Lung (tissue), 12 donors: ENCODE measurements around the gene PRKCB. TPM values are rescaled to one million over a fixed set of nuclear protein-coding genes. Genes with fewer than 3 reads are reported as not detected.

Experiments used
- ATAC-seq: fragments of 200-7000 bp; cut with Tn5 transposase; one replicate; pipeline ENCODE4 v1.9.1; 2020; ENCODE audit warnings: moderate number of reproducible peaks; ENCODE audit not compliant: insufficient read depth, low FRiP score
- DNase-seq, 3 donors: peaks; one replicate each; pipeline ENCODE4 v3.0.0-alpha.2; 2013 to 2017
- H3K27ac ChIP-seq, 2 donors: one replicate each; pipeline ENCODE4 v1.5.1; 2013; ENCODE audit warnings: mild to moderate bottlenecking in 2 of 2, moderate library complexity in 2 of 2, control low read depth in 1 of 2, inconsistent platforms in 1 of 2, low read depth in 1 of 2, low read length in 1 of 2
- H3K27me3 ChIP-seq, 3 donors: one replicate each; pipeline ENCODE4 v1.5.1; 2013; ENCODE audit warnings: low read length in 2 of 3; ENCODE audit not compliant: control insufficient read depth in 3 of 3, insufficient read depth in 3 of 3
- H3K36me3 ChIP-seq, 4 donors: one replicate each; pipeline ENCODE4 v1.5.1; 2013; ENCODE audit warnings: low read length in 4 of 4, mild to moderate bottlenecking in 1 of 4, moderate library complexity in 1 of 4; ENCODE audit not compliant: control insufficient read depth in 4 of 4, insufficient read depth in 4 of 4
- H3K4me1 ChIP-seq, 5 donors: one replicate each; pipeline ENCODE4 v1.5.1; 2013; ENCODE audit warnings: low read length in 5 of 5, mild to moderate bottlenecking in 2 of 5, moderate library complexity in 1 of 5; ENCODE audit not compliant: control insufficient read depth in 5 of 5, insufficient read depth in 5 of 5
- H3K4me3 ChIP-seq: one replicate; pipeline ENCODE4 v1.5.1; 2013; ENCODE audit warnings: mild to moderate bottlenecking, control low read depth, moderate library complexity
- H3K9ac ChIP-seq, 2 donors: one replicate each; pipeline ENCODE4 v1.5.1; 2013; ENCODE audit warnings: low read length in 2 of 2, control low read depth in 1 of 2; ENCODE audit not compliant: insufficient read depth in 1 of 2
- H3K9me3 ChIP-seq, 4 donors: one replicate each; pipeline ENCODE4 v1.5.1; 2013; ENCODE audit warnings: low read length in 3 of 4, mild to moderate bottlenecking in 1 of 4, moderate library complexity in 1 of 4; ENCODE audit not compliant: control insufficient read depth in 4 of 4, insufficient read depth in 3 of 4
- WGBS, 2 donors: extraction: QIAGEN DNeasy Blood & Tissue Kit; methylation state at CpG; one replicate each; pipeline ENCODE4 v1.1.7; 2013; 5-methylcytosine and 5-hydroxymethylcytosine counted together
- polyA plus RNA-seq, 2 donors: library from polyadenylated mRNA; stranded (reverse); fragments of 200-250 nt; gene quantifications; one replicate each; pipeline ENCODE4 v1.2.1, GENCODE V29; 2013
- total RNA-seq, 2 donors: library from RNA; depleted of rRNA in 1 of 2; stranded (reverse); fragments of >200 nt in 1 of 2; gene quantifications; one replicate each; pipeline ENCODE4 v1.2.1, GENCODE V29; 2014 to 2021
- TF ChIP-seq, protein P1 (sequence below): IDR thresholded peaks from 2 replicates; pipeline ENCODE4 v1.5.1; 2012; ENCODE audit warnings: mild to moderate bottlenecking; ENCODE audit errors: control extremely low read depth, extremely low read depth
- donor health status: control.
- donor health status: control.
- donor health status: Bipolar disorder and iron deficiency.
- donor health status: healthy.
- donor health status: DM: yes; HTN: yes; CAD: no.

PRKCB gene
- total and polyA plus RNA-seq, 4 donors = 2.5 to 46.4 (median 21.8) TPM

DNA sequence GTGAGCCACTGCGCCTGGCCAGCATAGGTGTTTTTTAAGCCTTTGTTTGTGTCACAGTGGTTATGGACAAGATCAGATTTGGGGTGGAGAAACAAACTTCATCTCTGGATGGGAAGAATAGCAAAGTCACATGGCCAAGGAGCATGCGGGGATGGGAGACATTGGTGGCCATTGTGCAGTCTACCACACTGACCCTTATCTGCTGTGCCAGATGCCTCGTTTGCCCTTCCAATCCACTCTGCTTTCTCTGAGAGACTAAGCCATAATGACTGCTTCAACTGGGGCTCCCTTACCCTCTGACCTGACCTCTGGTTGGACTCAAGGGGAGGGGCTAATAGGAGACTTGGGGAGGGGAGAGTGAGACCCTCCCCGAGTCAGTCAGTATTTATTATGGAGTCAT lies 166.8 kb downstream of the PRKCB start:
- no peak overlapping the region for H3K4me3 ChIP-seq
- H3K9ac ChIP-seq = no peak overlapping the region
- 85 to 89% methylated on average over 4 of the region's 4 CpGs for WGBS, 2 donors
- TF ChIP-seq, protein P1, sequence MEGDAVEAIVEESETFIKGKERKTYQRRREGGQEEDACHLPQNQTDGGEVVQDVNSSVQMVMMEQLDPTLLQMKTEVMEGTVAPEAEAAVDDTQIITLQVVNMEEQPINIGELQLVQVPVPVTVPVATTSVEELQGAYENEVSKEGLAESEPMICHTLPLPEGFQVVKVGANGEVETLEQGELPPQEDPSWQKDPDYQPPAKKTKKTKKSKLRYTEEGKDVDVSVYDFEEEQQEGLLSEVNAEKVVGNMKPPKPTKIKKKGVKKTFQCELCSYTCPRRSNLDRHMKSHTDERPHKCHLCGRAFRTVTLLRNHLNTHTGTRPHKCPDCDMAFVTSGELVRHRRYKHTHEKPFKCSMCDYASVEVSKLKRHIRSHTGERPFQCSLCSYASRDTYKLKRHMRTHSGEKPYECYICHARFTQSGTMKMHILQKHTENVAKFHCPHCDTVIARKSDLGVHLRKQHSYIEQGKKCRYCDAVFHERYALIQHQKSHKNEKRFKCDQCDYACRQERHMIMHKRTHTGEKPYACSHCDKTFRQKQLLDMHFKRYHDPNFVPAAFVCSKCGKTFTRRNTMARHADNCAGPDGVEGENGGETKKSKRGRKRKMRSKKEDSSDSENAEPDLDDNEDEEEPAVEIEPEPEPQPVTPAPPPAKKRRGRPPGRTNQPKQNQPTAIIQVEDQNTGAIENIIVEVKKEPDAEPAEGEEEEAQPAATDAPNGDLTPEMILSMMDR = no peak
- H3K27me3 ChIP-seq = no peaks in the 10 kb centered on the region
- DNase-seq (no peak), ATAC-seq (no peak)
- H3K36me3 ChIP-seq = peaks cover 0 to 6% (median 0%) of the 10 kb centered on the region in 4 donors
- H3K4me1 ChIP-seq = no peaks in the 10 kb centered on the region
- no peak overlapping the region for H3K27ac ChIP-seq
- H3K9me3 ChIP-seq = peaks cover 0 to 4% (median 0%) of the 10 kb centered on the region in 4 donors

DNA sequence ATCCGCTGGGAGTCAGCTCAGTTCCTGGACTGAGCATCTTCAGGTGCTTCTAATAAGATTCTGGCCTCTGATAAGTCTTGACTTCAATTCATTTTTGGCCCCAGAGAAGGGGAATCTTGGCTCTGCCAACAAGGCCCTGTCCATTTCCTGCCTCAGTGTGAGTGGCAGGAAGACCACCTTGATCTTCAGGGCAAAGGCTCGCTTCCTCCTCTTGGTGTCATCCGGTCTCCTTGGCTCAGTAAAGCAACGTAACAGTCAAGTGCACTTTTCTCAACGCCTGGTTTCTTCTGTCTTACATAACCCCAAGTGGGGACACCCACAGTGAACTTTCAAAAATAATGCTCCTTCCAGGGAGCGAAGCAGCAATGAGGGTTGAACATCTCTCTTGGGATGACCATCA lies 169.8 kb downstream of the PRKCB start:
- H3K4me1 ChIP-seq = peaks cover 0 to 8% (median 0%) of the 10 kb centered on the region in 5 donors
- H3K9me3 ChIP-seq = peaks cover 0 to 2% (median 0%) of the 10 kb centered on the region in 4 donors
- H3K9ac ChIP-seq = no peak overlapping the region
- no peak overlapping the region for H3K27ac ChIP-seq
- ATAC-seq = no peak
- no peak overlapping the region for H3K4me3 ChIP-seq
- TF ChIP-seq, protein P1 = no peak
- no peaks in the 10 kb centered on the region for H3K27me3 ChIP-seq
- no peak for DNase-seq
- WGBS, 2 donors = 31 to 52% methylated on average over 6 of the region's 6 CpGs
- H3K36me3 ChIP-seq = peaks cover 0 to 3% (median 0%) of the 10 kb centered on the region in 4 donors

DNA sequence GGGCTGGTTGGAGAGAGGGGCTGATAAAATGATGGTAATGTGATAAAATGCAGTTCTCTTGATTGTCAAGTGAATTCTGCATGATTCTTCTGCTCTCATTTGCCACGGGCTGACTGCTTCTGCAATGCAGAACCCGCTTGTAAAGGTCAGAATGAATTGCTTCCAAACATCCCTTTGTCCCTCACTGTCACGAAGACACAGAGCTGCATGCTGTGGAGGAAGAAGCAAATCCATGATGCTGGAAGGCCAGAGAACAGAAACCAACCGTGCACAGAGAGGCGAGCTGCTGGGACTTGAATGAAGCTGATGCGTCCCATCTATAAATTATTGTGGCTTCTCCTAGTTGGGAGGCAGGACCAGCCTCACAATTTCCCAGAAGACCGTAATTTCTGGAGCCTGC lies 171.6 kb downstream of the PRKCB start:
- H3K36me3 ChIP-seq = peaks cover 0 to 3% (median under 1%) of the 10 kb centered on the region in 4 donors
- DNase-seq (no peak), ATAC-seq (no peak)
- peaks cover 0 to 2% (median 0%) of the 10 kb centered on the region in 3 donors for H3K27me3 ChIP-seq
- 81 to 93% methylated on average over 7 of the region's 7 CpGs for whole genome bisulfite sequencing, 2 donors
- H3K27ac ChIP-seq = no peak overlapping the region
- H3K9me3 ChIP-seq = peaks cover 0 to 2% (median 0%) of the 10 kb centered on the region in 4 donors
- no peak overlapping the region for H3K4me3 ChIP-seq
- H3K9ac ChIP-seq = no peak overlapping the region
- peaks cover 0 to 8% (median 0%) of the 10 kb centered on the region in 5 donors for H3K4me1 ChIP-seq
- TF ChIP-seq, protein P1 = no peak

DNA sequence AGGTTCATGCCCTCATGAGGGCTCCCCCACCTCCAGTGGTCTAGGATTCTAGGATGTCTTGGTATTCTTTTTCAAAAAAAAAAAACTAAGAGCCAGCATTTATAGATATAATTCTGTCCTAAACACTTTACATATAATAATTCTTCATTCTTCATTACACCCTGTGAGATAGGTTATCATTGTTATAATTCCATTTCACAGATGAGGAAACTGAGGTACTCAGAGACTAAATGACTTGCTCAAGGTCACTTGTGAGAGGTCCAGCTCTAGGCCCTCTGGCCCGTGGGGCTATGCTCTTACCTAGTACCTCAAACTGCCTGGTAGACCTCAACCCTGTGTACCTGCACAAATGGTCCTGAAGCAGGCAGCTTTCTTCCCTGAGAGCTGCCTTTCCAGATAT lies 172.2 kb downstream of the PRKCB start:
- peaks cover 0 to 4% (median 2%) of the 10 kb centered on the region in 4 donors for H3K36me3 ChIP-seq
- no peak overlapping the region for H3K4me3 ChIP-seq
- TF ChIP-seq, protein P1 = no peak
- H3K9me3 ChIP-seq = peaks cover 0 to 2% (median 0%) of the 10 kb centered on the region in 4 donors
- H3K27me3 ChIP-seq = peaks cover 0 to 2% (median 0%) of the 10 kb centered on the region in 3 donors
- no peak for DNase-seq
- WGBS, 2 donors = 52 to 86% methylated on average over 1 of the region's 1 CpG
- no peak overlapping the region for H3K27ac ChIP-seq
- H3K9ac ChIP-seq = no peak overlapping the region
- ATAC-seq = no peak
- peaks cover 0 to 8% (median 0%) of the 10 kb centered on the region in 5 donors for H3K4me1 ChIP-seq
